ENCODE measurements around the gene CDC42SE2. TPM values are rescaled to one million over a fixed set of nuclear protein-coding genes. Genes with fewer than 3 reads are reported as not detected.

Gene CDC42SE2
- total and polyA plus RNA-seq, 10 donors = 49.6 to 128 (median 102) TPM

DNA sequence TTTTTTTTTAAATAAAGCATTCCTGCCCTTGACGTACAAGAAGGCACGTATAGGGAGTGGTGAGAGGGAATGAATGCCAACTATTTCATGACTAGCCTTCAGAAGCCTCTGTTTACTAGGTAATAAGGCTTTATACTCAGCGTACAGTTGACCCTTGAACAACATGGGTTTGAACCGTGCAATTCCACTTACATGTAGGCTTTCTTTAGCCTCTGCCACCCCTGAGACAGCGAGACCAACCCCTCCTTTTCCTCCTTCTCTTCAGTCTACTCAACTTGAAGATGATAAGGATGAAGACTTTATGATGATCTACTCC, 22.5 kb downstream of the CDC42SE2 start:
- Histone ChIP-seq H3K4me3 (no peak overlapping the region), H3K27me3 (replicated peaks in 1 of 7) (no peaks in the 10 kb centered on the region), H3K9me3 (no peaks in the 10 kb centered on the region), H3K4me1 (peaks cover 37 to 100% (median 90%) of the 10 kb centered on the region in 6 donors), H3K27ac (no peak overlapping the region), H3K36me3 (peaks cover 0 to 31% (median 8%) of the 10 kb centered on the region in 6 donors)
- intact Hi-C loops (cut with DNase I; ENCODE audit: low total_unique reads) = no loop called here
- TF ChIP-seq POLR2AphosphoS5 (IDR thresholded peaks at IDR 0.05) = no peak
- TF ChIP-seq CTCF (IDR thresholded peaks at IDR 0.05 in 8 of 11, conservative IDR thresholded peaks at IDR 0.05 in 3 of 11) = no peak
- TF ChIP-seq POLR2A (IDR thresholded peaks at IDR 0.05) = no peak
- no peak for DNase-seq
- WGBS, 5 donors = 90 to 94% (median 92%) methylated on average over 5 of the region's 5 CpGs

DNA sequence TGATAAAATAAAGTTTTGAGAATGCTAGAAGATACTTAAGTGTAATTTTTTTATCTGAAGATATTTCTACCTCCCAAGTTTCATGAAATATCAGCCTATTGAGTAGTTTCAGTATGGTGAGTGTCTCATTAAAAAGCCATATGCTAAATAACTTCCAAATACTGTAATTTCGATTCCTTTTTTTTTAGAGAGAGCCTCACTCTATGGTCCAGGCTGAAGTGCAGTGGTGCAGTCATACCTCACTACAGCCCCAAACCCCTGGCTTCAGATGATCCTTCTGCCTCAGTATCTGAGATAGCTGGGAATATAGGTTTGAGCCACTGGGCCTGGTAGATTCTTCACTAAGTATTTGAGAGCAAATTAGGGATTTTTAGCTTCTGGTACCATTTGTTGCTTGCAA, 24.5 kb downstream of the CDC42SE2 start:
- Histone ChIP-seq H3K36me3 (peaks cover 0 to 31% (median 8%) of the 10 kb centered on the region in 6 donors), H3K9me3 (no peaks in the 10 kb centered on the region), H3K27me3 (replicated peaks in 1 of 7) (no peaks in the 10 kb centered on the region), H3K4me3 (no peak overlapping the region), H3K4me1 (peaks cover 30 to 100% (median 78%) of the 10 kb centered on the region in 6 donors), H3K27ac (peak overlapping the region in 7 of 8 donors; percentile 3 to 66 (median 63))
- WGBS, 5 donors = 63 to 82% (median 68%) methylated on average over 1 of the region's 1 CpG
- intact Hi-C loops (cut with DNase I; ENCODE audit: low total_unique reads) = no loop called here
- no peak for DNase-seq
- no peak for TF ChIP-seq CTCF (IDR thresholded peaks at IDR 0.05 in 8 of 11, conservative IDR thresholded peaks at IDR 0.05 in 3 of 11)
- TF ChIP-seq POLR2AphosphoS5 (IDR thresholded peaks at IDR 0.05) = no peak
- TF ChIP-seq POLR2A (IDR thresholded peaks at IDR 0.05) = no peak

DNA sequence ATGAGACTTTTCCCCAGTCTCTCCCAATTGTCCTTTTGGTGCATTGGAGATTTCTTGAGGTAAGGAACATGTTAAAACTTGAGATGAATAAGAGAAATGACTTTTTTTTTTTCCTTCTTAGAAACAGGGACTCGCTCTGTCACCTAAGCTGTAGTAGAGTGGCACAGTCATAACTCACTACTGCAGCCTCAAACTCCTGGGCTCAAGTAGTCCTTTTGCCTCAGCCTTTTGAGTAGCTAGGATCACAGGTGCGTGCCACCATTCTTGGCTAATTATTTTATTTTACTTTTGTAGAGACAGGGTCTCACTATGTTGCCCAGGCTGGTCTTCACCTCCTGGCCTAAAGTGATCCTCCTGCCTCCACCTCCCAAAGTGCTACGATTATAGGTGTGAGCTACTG, 25.9 kb downstream of the CDC42SE2 start:
- Histone ChIP-seq H3K36me3 (peaks cover 0 to 27% (median 8%) of the 10 kb centered on the region in 6 donors), H3K9me3 (no peaks in the 10 kb centered on the region), H3K4me3 (peak overlapping the region in 2 of 8 donors; percentile 7 to 44), H3K4me1 (peaks cover 27 to 100% (median 68%) of the 10 kb centered on the region in 6 donors), H3K27me3 (replicated peaks in 1 of 7) (no peaks in the 10 kb centered on the region), H3K27ac (peak overlapping the region; percentile 1 to 66 (median 60))
- no peak for TF ChIP-seq CTCF (IDR thresholded peaks at IDR 0.05 in 8 of 11, conservative IDR thresholded peaks at IDR 0.05 in 3 of 11)
- no peak for TF ChIP-seq POLR2AphosphoS5 (IDR thresholded peaks at IDR 0.05)
- TF ChIP-seq POLR2A (IDR thresholded peaks at IDR 0.05) = no peak
- 71 to 89% (median 75%) methylated on average over 3 of the region's 3 CpGs for WGBS, 5 donors
- DNase-seq = no peak
- intact Hi-C loops (cut with DNase I; ENCODE audit: low total_unique reads) = no loop called here

GRCh38 chr5:131296213-131296672, 32.4 kb downstream of the CDC42SE2 start:
- Histone ChIP-seq H3K36me3 (peaks cover 0 to 5% (median 0%) of the 10 kb centered on the region in 6 donors), H3K9me3 (no peaks in the 10 kb centered on the region), H3K4me3 (no peak overlapping the region), H3K27ac (peak overlapping the region in 5 of 8 donors; percentile 22 to 55 (median 52)), H3K27me3 (replicated peaks in 1 of 7) (no peaks in the 10 kb centered on the region), H3K4me1 (peaks cover 7 to 100% (median 60%) of the 10 kb centered on the region in 6 donors)
- WGBS, 5 donors = 61 to 83% (median 75%) methylated on average over 2 of the region's 2 CpGs
- TF ChIP-seq POLR2A (IDR thresholded peaks at IDR 0.05) (no peak), CTCF (IDR thresholded peaks at IDR 0.05 in 8 of 11, conservative IDR thresholded peaks at IDR 0.05 in 3 of 11) (no peak), POLR2AphosphoS5 (IDR thresholded peaks at IDR 0.05) (no peak)
- no peak for DNase-seq
- intact Hi-C loops (cut with DNase I; ENCODE audit: low total_unique reads) = no loop called here

Measured in spleen (tissue), 11 donors.